Calu3 (cell line): ENCODE measurements around the gene PITX3. TPM values are rescaled to one million over a fixed set of nuclear protein-coding genes. Genes with fewer than 3 reads are reported as not detected.

Experiments used
- Bru-seq: library from RNA; stranded (reverse); fragments of 400-500 nt; gene quantifications from one replicate; lab custom pipeline; 2021; lab: Mats Ljungman, UMichigan
- BruChase-seq, 2 experiments: library from RNA; stranded (reverse); fragments of 400-500 nt; gene quantifications; one replicate each; lab custom pipeline; 2021; lab: Mats Ljungman, UMichigan
- BruUV-seq: library from RNA; stranded (reverse); fragments of 400-500 nt; replicated peaks from 2 replicates; lab custom pipeline; 2021; lab: Mats Ljungman, UMichigan
- CTCF ChIA-PET: fragments of 300-600 bp; sonication (Branson Sonifier 250); formaldehyde crosslinking; loops from one replicate; lab custom pipeline; 2022; ENCODE audit warnings: antibody characterized with exemption; lab: Charles Lee
- DNase-seq: peaks from one replicate; pipeline ENCODE4 v3.0.0; 2022
- H3K27ac Mint-ChIP-seq: one replicate; pipeline ENCODE4 v1.8.0; 2022; ENCODE audit warnings: mixed read lengths; ENCODE audit not compliant: unreplicated experiment
- H3K27me3 Mint-ChIP-seq: one replicate; pipeline ENCODE4 v1.8.0; 2022; ENCODE audit warnings: mixed read lengths; ENCODE audit not compliant: unreplicated experiment
- H3K36me3 Mint-ChIP-seq: one replicate; pipeline ENCODE4 v1.8.0; 2022; ENCODE audit warnings: mild to moderate bottlenecking, moderate library complexity, mixed read lengths; ENCODE audit not compliant: insufficient read depth, unreplicated experiment
- H3K4me1 Mint-ChIP-seq: one replicate; pipeline ENCODE4 v1.8.0; 2022; ENCODE audit warnings: mild to moderate bottlenecking, low read depth, mixed read lengths; ENCODE audit not compliant: unreplicated experiment
- H3K4me3 Mint-ChIP-seq: one replicate; pipeline ENCODE4 v1.8.0; 2022; ENCODE audit warnings: mild to moderate bottlenecking, low read depth, moderate library complexity, mixed read lengths; ENCODE audit not compliant: unreplicated experiment
- H3K9me3 Mint-ChIP-seq: one replicate; pipeline ENCODE4 v1.8.0; 2022; ENCODE audit warnings: low read depth, mixed read lengths; ENCODE audit not compliant: unreplicated experiment
- CTCF ChIP-seq: fragments of 200-600 bp; IDR thresholded peaks from one replicate; pipeline ENCODE4 v1.8.0; 2022; ENCODE audit warnings: antibody characterized with exemption; ENCODE audit not compliant: unreplicated experiment
- intact Hi-C: fragments of 100-400 bp; cut with micrococcal nuclease; formaldehyde crosslinking; loops from one replicate; pipeline ENCODE4 v1.10.0; 2022; ENCODE audit not compliant: unreplicated experiment
- long read RNA-seq: library from polyadenylated mRNA; stranded (forward); transcript quantifications from one replicate; pipeline ENCODE4 v2.0.0, GENCODE V29; 2022
- total RNA-seq: library from RNA; stranded (reverse); gene quantifications from 2 replicates; pipeline ENCODE4 v1.2.3, GENCODE V29; 2022

The PITX3 gene
- total RNA-seq (not detected in 2 replicates), Bru-seq, nascent RNA (not detected), BruChase-seq, experiment 1, labeled RNA remaining after a 6-hour chase (not detected), BruChase-seq, experiment 2, labeled RNA remaining after a 2-hour chase (not detected)
- long read RNA-seq = 0 reads

GRCh38 chr10:102241444-102242117, at the start of gene PITX3:
Gene PITX3, minus strand, starts transcription at chr10:102241512. Its CDS starts 9,432 bp downstream, at chr10:102232080.
- Mint-ChIP-seq H3K27ac (peak within 1 kb of the TSS; percentile 27), H3K36me3 (peaks cover 25% of the 10 kb centered on the region), H3K27me3 (peaks cover 34% of the 10 kb centered on the region), H3K4me1 (peaks cover 5% of the 10 kb centered on the region), H3K4me3 (peak within 1 kb of the TSS; percentile 68), H3K9me3 (no peaks in the 10 kb centered on the region)
- intact Hi-C loops = no loop called here
- DNase-seq = peak; percentile 87
- CTCF ChIA-PET = interaction anchor here (1.0 kb wide), 2 partner anchors 10 to 12 kb away, joined by 3 read pairs; no protein-coding TSS in a partner anchor
- BruUV-seq = no TSS peak
- TF ChIP-seq CTCF = no peak

GRCh38 chr10:102289840-102290239, 48.5 kb upstream of the PITX3 start:
- Mint-ChIP-seq H3K27ac (no peak overlapping the region), H3K4me3 (no peak overlapping the region), H3K4me1 (no peaks in the 10 kb centered on the region), H3K9me3 (no peaks in the 10 kb centered on the region), H3K36me3 (no peaks in the 10 kb centered on the region), H3K27me3 (no peaks in the 10 kb centered on the region)
- intact Hi-C loops = no loop called here
- no peak for TF ChIP-seq CTCF
- DNase-seq = no peak
- BruUV-seq = no TSS peak
- CTCF ChIA-PET = no interaction called here

- DNase-seq = no peak
- no peaks in the 10 kb centered on the region for H3K27me3 Mint-ChIP-seq
- no peaks in the 10 kb centered on the region for H3K4me1 Mint-ChIP-seq
- H3K4me3 Mint-ChIP-seq = no peak overlapping the region
- no peak for TF ChIP-seq CTCF
- no peaks in the 10 kb centered on the region for H3K36me3 Mint-ChIP-seq
- H3K9me3 Mint-ChIP-seq = no peaks in the 10 kb centered on the region
- no TSS peak for BruUV-seq
- intact Hi-C loops = no loop called here
- CTCF ChIA-PET = no interaction called here
- no peak overlapping the region for H3K27ac Mint-ChIP-seq
Observed at GRCh38 chr10:102289356-102289755, 48.0 kb upstream of the PITX3 start.

- BruUV-seq = no TSS peak
- Mint-ChIP-seq H3K4me3 (no peak overlapping the region), H3K36me3 (no peaks in the 10 kb centered on the region), H3K9me3 (no peaks in the 10 kb centered on the region), H3K4me1 (no peaks in the 10 kb centered on the region), H3K27me3 (no peaks in the 10 kb centered on the region), H3K27ac (no peak overlapping the region)
- intact Hi-C loops = no loop called here
- no peak for DNase-seq
- TF ChIP-seq CTCF = no peak
- CTCF ChIA-PET = interaction anchor here (0.7 to 1.2 kb wide), 2 partner anchors 57 to 71 kb away, joined by 3 to 5 read pairs; no protein-coding TSS in a partner anchor
Observed at GRCh38 chr10:102287991-102288390, 46.7 kb upstream of the PITX3 start.
